Measurements from ENCODE around the gene ZNF335.
"Not testable (repeated sequence)": the region's sequence is repeated elsewhere in the genome, so short reads cannot be mapped to it uniquely, and the experiment has no call there.

ZNF335 gene

GRCh38 chr20:45909336-45909808 lies 62.6 kb downstream of the ZNF335 start:
- no peak for FAIRE-seq

GRCh38 chr20:45908084-45908483 lies 63.9 kb downstream of the ZNF335 start:
- no peak for FAIRE-seq

- FAIRE-seq: no peak
Measured at GRCh38 chr20:45907219-45907948, 64.6 kb downstream of the ZNF335 start.

- no peak for FAIRE-seq
Measured at GRCh38 chr20:45905505-45906079, 66.4 kb downstream of the ZNF335 start.

GRCh38 chr20:45904583-45905504 lies 67.2 kb downstream of the ZNF335 start:
- no peak for FAIRE-seq

GRCh38 chr20:45902199-45902701 lies 69.8 kb downstream of the ZNF335 start:
- FAIRE-seq: no peak

GRCh38 chr20:45901332-45901731 lies 70.7 kb downstream of the ZNF335 start:
- FAIRE-seq: not testable (repeated sequence)

- no peak for FAIRE-seq
Measured at GRCh38 chr20:45899046-45899835, 72.8 kb downstream of the ZNF335 start.

All from endometrium (tissue), 2 donors.